HCT116 (cell line): ENCODE measurements around the gene FHIT.

Experiments used
- CEBPB ChIP-seq: IDR thresholded peaks from 2 replicates; pipeline ENCODE4 v1.6.1; 2012; ENCODE audit warnings: low read depth
- POLR2A ChIP-seq: IDR thresholded peaks from 2 replicates; pipeline ENCODE4 v1.7.0; 2011; ENCODE audit warnings: borderline replicate concordance; ENCODE audit not compliant: insufficient read depth, insufficient read length; ENCODE audit errors: extremely low read depth
- TF ChIP-seq, protein P1 (sequence below), 3 experiments: fragments of 200-600 bp in 1 of 3; sonication (generic) in 1 of 3; IDR thresholded peaks in 2 of 3; conservative IDR thresholded peaks in 1 of 3; 2 replicates each; pipeline ENCODE4 v1.5.1; 2012 to 2017; ENCODE audit warnings: low read depth in 2 of 3, low read length in 2 of 3, antibody characterized with exemption in 1 of 3, borderline replicate concordance in 1 of 3, control low read depth in 1 of 3, mild to moderate bottlenecking in 1 of 3, mixed read lengths in 1 of 3, mixed run types in 1 of 3, moderate library complexity in 1 of 3; ENCODE audit not compliant: insufficient read depth in 1 of 3
- TF ChIP-seq, protein P2 (sequence below): IDR thresholded peaks from 2 replicates; pipeline ENCODE4 v1.6.1; 2012

DNA sequence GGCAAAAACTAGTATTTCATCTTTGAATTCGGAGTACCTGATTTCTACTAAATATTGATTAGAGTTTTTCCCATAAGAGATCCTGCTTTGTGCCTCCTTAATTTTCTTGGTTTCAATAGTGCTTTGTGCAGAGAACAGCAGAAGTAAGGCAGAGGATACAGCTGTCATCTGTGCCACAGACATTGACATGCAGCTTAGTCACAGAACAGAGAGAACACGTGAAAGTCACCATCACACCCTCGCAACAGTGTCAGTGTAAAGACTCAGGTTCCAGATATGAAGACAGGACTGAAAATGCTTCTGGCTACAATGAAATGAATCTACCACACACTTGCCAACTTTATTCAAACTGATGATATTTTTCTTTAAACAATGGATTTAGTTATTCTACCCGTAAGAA is 1258.7 kb downstream of the FHIT start:
- TF ChIP-seq, protein P1, sequence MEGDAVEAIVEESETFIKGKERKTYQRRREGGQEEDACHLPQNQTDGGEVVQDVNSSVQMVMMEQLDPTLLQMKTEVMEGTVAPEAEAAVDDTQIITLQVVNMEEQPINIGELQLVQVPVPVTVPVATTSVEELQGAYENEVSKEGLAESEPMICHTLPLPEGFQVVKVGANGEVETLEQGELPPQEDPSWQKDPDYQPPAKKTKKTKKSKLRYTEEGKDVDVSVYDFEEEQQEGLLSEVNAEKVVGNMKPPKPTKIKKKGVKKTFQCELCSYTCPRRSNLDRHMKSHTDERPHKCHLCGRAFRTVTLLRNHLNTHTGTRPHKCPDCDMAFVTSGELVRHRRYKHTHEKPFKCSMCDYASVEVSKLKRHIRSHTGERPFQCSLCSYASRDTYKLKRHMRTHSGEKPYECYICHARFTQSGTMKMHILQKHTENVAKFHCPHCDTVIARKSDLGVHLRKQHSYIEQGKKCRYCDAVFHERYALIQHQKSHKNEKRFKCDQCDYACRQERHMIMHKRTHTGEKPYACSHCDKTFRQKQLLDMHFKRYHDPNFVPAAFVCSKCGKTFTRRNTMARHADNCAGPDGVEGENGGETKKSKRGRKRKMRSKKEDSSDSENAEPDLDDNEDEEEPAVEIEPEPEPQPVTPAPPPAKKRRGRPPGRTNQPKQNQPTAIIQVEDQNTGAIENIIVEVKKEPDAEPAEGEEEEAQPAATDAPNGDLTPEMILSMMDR (IDR thresholded peaks at IDR 0.05 in 2 of 3, conservative IDR thresholded peaks at IDR 0.05 in 1 of 3; ENCODE audit: borderline replicate concordance in 1 of 3, insufficient read depth in 1 of 3, low read depth in 2 of 3, low read length in 2 of 3): no peak
- TF ChIP-seq POLR2A (no peak), CEBPB (no peak)
- TF ChIP-seq, protein P2, sequence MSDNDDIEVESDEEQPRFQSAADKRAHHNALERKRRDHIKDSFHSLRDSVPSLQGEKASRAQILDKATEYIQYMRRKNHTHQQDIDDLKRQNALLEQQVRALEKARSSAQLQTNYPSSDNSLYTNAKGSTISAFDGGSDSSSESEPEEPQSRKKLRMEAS: no peak
